GM10266 (cell line): ENCODE results near the gene PGLYRP1.

ENCODE experiments used
- DNase-seq: peaks from one replicate; pipeline ENCODE4 v3.0.0; 2012; ENCODE audit errors: extremely low spot score
- CTCF ChIP-seq: IDR thresholded peaks from 2 replicates; pipeline ENCODE4 v1.5.1; 2012; ENCODE audit warnings: mild to moderate bottlenecking, low read depth; ENCODE audit not compliant: control insufficient read depth, insufficient read depth; ENCODE audit errors: missing control alignments

PGLYRP1 gene

GRCh38 chr19:45973553-45974338 is 49.1 kb downstream of the PGLYRP1 start, which contains the start of gene NOVA2:
TSS of gene NOVA2 (minus strand) at chr19:45973865. CDS start at chr19:45973351, 514 bp downstream.
- DNase-seq, result peak; percentile 77
- TF ChIP-seq CTCF, result no peak

- TF ChIP-seq CTCF, result no peak
- DNase-seq, result no peak
Observed at GRCh38 chr19:45972947-45973540, 49.8 kb downstream of the PGLYRP1 start.

- DNase-seq, result no peak
Observed at GRCh38 chr19:45972081-45972946, 50.5 kb downstream of the PGLYRP1 start.

GRCh38 chr19:45971260-45971902 is 51.5 kb downstream of the PGLYRP1 start:
- DNase-seq, result no peak
- TF ChIP-seq CTCF, result no peak

More at GRCh38 chr19:45972081-45972946, 50.5 kb downstream of the PGLYRP1 start:
- TF ChIP-seq CTCF, result no peak

- no peak for DNase-seq
- no peak for TF ChIP-seq CTCF
Observed at GRCh38 chr19:45969676-45970075, 53.2 kb downstream of the PGLYRP1 start.
